Measurements from ENCODE around the gene CPAMD8. TPM values are rescaled to one million over a fixed set of nuclear protein-coding genes. Genes with fewer than 3 reads are reported as not detected.

The CPAMD8 gene
- total RNA-seq, 1 experiment from 2014 or later = 3.9 TPM

DNA sequence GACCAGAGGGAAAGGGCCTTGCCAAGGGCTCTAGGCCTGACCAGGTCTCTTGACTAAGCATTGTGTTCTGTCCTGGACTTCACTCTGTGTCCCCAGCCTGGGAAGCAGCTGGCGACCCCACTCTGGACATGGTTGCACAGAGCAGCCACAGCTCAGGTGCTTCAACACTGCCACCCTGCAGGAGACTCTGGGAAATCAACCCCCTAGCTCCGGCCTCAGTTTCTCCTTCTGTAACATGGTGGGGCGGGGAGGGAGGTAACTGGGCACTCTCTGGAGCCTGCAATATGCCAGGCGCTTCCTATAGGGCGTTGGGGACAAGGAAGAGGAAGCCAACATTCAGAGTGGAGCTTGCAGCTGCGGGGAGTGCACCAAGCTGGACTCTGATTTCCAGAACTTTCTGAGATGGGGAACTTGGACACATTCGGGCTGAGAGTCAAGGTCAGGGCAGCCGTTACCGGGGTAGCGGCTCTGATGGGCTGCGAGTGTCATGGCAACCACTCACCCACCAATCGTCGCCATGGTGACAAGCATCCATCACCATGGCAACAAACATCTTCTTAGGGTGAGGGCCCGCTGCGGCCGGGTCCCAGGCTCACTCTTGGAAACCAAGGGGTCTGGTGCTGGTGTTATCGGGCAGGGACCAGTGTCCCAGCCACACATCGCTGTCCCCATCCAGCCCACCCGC is 125.0 kb downstream of the CPAMD8 start:
- intact Hi-C loops (cut with micrococcal nuclease) = no loop called here
- no peak for TF ChIP-seq EZH2phosphoT487 (IDR thresholded peaks at IDR 0.05; ENCODE audit: borderline replicate concordance, low read length)
- TF ChIP-seq, protein P1, sequence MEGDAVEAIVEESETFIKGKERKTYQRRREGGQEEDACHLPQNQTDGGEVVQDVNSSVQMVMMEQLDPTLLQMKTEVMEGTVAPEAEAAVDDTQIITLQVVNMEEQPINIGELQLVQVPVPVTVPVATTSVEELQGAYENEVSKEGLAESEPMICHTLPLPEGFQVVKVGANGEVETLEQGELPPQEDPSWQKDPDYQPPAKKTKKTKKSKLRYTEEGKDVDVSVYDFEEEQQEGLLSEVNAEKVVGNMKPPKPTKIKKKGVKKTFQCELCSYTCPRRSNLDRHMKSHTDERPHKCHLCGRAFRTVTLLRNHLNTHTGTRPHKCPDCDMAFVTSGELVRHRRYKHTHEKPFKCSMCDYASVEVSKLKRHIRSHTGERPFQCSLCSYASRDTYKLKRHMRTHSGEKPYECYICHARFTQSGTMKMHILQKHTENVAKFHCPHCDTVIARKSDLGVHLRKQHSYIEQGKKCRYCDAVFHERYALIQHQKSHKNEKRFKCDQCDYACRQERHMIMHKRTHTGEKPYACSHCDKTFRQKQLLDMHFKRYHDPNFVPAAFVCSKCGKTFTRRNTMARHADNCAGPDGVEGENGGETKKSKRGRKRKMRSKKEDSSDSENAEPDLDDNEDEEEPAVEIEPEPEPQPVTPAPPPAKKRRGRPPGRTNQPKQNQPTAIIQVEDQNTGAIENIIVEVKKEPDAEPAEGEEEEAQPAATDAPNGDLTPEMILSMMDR (conservative IDR thresholded peaks at IDR 0.05; ENCODE audit: low read depth, low read length) = no peak
- TF ChIP-seq EZH2 (IDR thresholded peaks at IDR 0.05; ENCODE audit: low read length, unreplicated experiment) = no peak
- Histone ChIP-seq H3K27me3 (ENCODE audit: low read length) (no peaks in the 10 kb centered on the region), H3K79me2 (ENCODE audit: low read length) (no peaks in the 10 kb centered on the region), H3K4me1 (ENCODE audit: insufficient read depth, low read length) (peaks cover under 1% of the 10 kb centered on the region; the same call in 1 of the 2 replicates), H4K20me1 (ENCODE audit: low read length) (no peaks in the 10 kb centered on the region), H3K4me2 (ENCODE audit: low read length) (no peak overlapping the region), H3K9ac (ENCODE audit: low read length) (no peak overlapping the region), H3K9me3 (ENCODE audit: low read length) (no peaks in the 10 kb centered on the region), H3K4me3 (ENCODE audit: low read length) (no peak overlapping the region), H3F3A (ENCODE audit: low read length, unreplicated experiment) (no peaks in the 10 kb centered on the region), H3K9me2 (replicated peaks; ENCODE audit: low read length) (no peaks in the 10 kb centered on the region), H3K27ac (ENCODE audit: low read length) (no peak overlapping the region), H3K36me3 (ENCODE audit: low read depth, low read length) (no peaks in the 10 kb centered on the region), H2AFZ (ENCODE audit: low read length) (no peak overlapping the region)
- BruUV-seq (replicated peaks) = no TSS peak
- ChIA-PET POLR2A (ENCODE audit: unreplicated experiment) (no interaction called here), CTCF (no interaction called here)
- ATAC-seq = no peak
- no peak for DNase-seq

DNA sequence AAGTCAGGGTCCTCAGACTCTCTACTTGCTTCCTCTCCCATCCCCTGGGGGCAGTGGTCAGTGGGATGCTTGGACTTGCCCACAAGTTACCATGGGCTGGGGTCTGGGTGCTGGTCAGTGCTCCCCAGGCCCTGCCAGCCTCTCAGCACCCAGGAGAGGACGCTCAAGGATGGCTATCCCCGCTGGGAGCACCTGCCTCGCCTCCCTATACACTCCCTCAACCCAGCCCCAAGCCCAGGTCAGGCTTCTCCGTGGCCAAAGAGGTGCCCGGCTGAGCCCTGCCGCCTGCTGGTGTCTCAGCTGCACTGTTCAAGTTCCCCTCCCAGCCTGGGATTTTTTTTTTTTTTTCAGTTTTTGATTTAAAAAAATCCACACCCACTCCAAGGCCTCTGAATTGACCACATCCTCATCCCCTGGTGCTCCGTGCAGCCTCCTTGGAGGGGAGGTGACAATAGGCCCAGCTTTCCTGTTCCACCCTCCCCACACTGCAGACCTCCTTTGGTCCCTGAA is 127.0 kb downstream of the CPAMD8 start:
- TF ChIP-seq EZH2 (IDR thresholded peaks at IDR 0.05; ENCODE audit: low read length, unreplicated experiment) (no peak), EZH2phosphoT487 (IDR thresholded peaks at IDR 0.05; ENCODE audit: borderline replicate concordance, low read length) (no peak)
- TF ChIP-seq, protein P1 (conservative IDR thresholded peaks at IDR 0.05; ENCODE audit: low read depth, low read length) = peak; percentile 83
- POLR2A ChIA-PET (ENCODE audit: unreplicated experiment) = no interaction called here
- Histone ChIP-seq H3K36me3 (ENCODE audit: low read depth, low read length) (no peaks in the 10 kb centered on the region), H3K9me3 (ENCODE audit: low read length) (no peaks in the 10 kb centered on the region), H3K27me3 (ENCODE audit: low read length) (no peaks in the 10 kb centered on the region), H2AFZ (ENCODE audit: low read length) (no peak overlapping the region), H3K79me2 (ENCODE audit: low read length) (no peaks in the 10 kb centered on the region), H3K4me3 (ENCODE audit: low read length) (no peak overlapping the region), H3K4me1 (ENCODE audit: insufficient read depth, low read length) (peaks cover 6% of the 10 kb centered on the region; the same call in 1 of the 2 replicates), H3K9me2 (replicated peaks; ENCODE audit: low read length) (no peaks in the 10 kb centered on the region), H3K4me2 (ENCODE audit: low read length) (no peak overlapping the region), H3F3A (ENCODE audit: low read length, unreplicated experiment) (no peaks in the 10 kb centered on the region), H3K27ac (ENCODE audit: low read length) (no peak overlapping the region), H4K20me1 (ENCODE audit: low read length) (no peaks in the 10 kb centered on the region), H3K9ac (ENCODE audit: low read length) (no peak overlapping the region)
- CTCF ChIA-PET = interaction anchor here (0.6 to 0.7 kb wide), 3 partner anchors 26 to 185 kb away, joined by 4 to 8 read pairs (median 8); no protein-coding TSS in a partner anchor
- DNase-seq (peak; percentile 60), ATAC-seq (peak; percentile 54)
- intact Hi-C loops (cut with micrococcal nuclease) = loop anchor here (1.0 to 10.0 kb wide), 4 partner anchors 65 to 155 kb away; no protein-coding TSS in a partner anchor
- no TSS peak for BruUV-seq (replicated peaks)

Measured in PC-3 (cell line).